Suprapubic skin (tissue), 4 donors: ENCODE data around the gene BRD3OS.

ENCODE experiments used
- CTCF ChIP-seq, 2 donors: fragments of 200-600 bp in 1 of 2; fragments of 450-650 bp in 1 of 2; sonication (generic) in 1 of 2; IDR thresholded peaks; one replicate each; pipeline ENCODE4 v1.5.1; 2016 to 2019; ENCODE audit warnings: antibody characterized with exemption in 2 of 2, mild to moderate bottlenecking in 1 of 2, moderate library complexity in 1 of 2
- POLR2A ChIP-seq, 2 donors: fragments of 450-650 bp; IDR thresholded peaks; one replicate each; pipeline ENCODE4 v1.6.1; 2017; ENCODE audit warnings: antibody characterized with exemption in 2 of 2, mild to moderate bottlenecking in 2 of 2, moderate library complexity in 2 of 2
- POLR2AphosphoS5 ChIP-seq, 3 donors: sonication (generic); formaldehyde crosslinking; IDR thresholded peaks; one replicate each; pipeline ENCODE4 v1.6.1; 2017; ENCODE audit warnings: antibody characterized with exemption in 3 of 3

DNA sequence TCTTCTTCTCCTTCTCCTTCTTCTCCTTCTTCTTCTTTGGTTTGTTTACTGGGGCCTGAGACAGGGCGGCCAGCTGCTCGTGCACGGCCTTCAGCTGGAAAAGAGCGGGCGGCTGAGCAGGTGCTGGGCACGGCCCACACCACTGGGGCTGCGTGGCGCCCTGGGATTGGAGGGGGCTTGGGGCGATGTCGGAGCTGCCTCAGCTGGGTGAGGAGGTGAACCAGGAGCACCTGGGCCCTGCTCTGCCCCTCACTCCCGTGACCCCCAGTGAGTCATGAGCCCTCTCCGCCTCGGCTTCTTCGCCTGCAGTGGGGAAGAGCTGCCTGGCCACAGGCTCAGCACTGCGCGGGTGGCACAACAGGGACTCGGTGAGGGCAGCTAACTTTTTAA lies 14.9 kb downstream of the BRD3OS start:
- TF ChIP-seq CTCF (IDR thresholded peaks at IDR 0.05) (no peak), POLR2A (IDR thresholded peaks at IDR 0.05) (no peak), POLR2AphosphoS5 (IDR thresholded peaks at IDR 0.05) (no peak)
